K562 (cell line): ENCODE data around the gene JMJD1C. TPM values are rescaled to one million over a fixed set of nuclear protein-coding genes. Genes with fewer than 3 reads are reported as not detected.

ENCODE experiments used
- DIDO1 ChIP-seq: fragments of 450-650 bp; IDR thresholded peaks from 2 replicates; pipeline ENCODE4 v1.6.1; 2016; ENCODE audit warnings: low read depth, missing biosample characterization, missing genetic modification characterization
- FOXK2 ChIP-seq, 2 experiments: fragments of 450-650 bp; IDR thresholded peaks in 1 of 2; conservative IDR thresholded peaks in 1 of 2; 2 replicates each; pipeline ENCODE4 v1.6.1; 2016; ENCODE audit warnings: low read depth in 2 of 2, mild to moderate bottlenecking in 1 of 2
- PBX2 ChIP-seq, 2 experiments: IDR thresholded peaks in 1 of 2; conservative IDR thresholded peaks in 1 of 2; 2 replicates each; pipeline ENCODE4 v1.6.1; 2016; ENCODE audit warnings: low read depth in 2 of 2, mild to moderate bottlenecking in 1 of 2, missing compliant biosample characterization in 1 of 2, missing genetic modification characterization in 1 of 2, moderate library complexity in 1 of 2
- PHF8 ChIP-seq: fragments of 200-600 bp; sonication (generic); IDR thresholded peaks from 2 replicates; pipeline ENCODE4 v1.6.1; 2012; ENCODE audit warnings: mixed run types, mild to moderate bottlenecking, inconsistent platforms, low read length, moderate library complexity, borderline replicate concordance
- SP2 ChIP-seq: IDR thresholded peaks from 2 replicates; pipeline ENCODE4 v1.6.1; 2011; ENCODE audit warnings: mild to moderate bottlenecking, low read depth, low read length, moderate library complexity; ENCODE audit not compliant: poor library complexity, severe bottlenecking; ENCODE audit errors: extremely low read depth
- TBP ChIP-seq: optimal IDR thresholded peaks from 2 replicates; pipeline ENCODE3; 2011; ENCODE audit warnings: low read depth, low read length, improper control_type of control experiment
- TFAM ChIP-seq: fragments of 250-450 bp; sonication (Bioruptor Pico); conservative IDR thresholded peaks from 2 replicates; pipeline ENCODE4 v1.5.0; 2021; ENCODE audit warnings: mild to moderate bottlenecking, moderate library complexity
- TFAP4 ChIP-seq: sonication (generic); formaldehyde crosslinking; IDR thresholded peaks from 2 replicates; pipeline ENCODE4 v1.8.0; 2022; ENCODE audit warnings: missing genetic modification reagents, mild to moderate bottlenecking, moderate library complexity, borderline replicate concordance
- XRCC4 ChIP-seq: IDR thresholded peaks from one replicate; pipeline ENCODE4 v1.6.1; 2011; ENCODE audit not compliant: insufficient read depth, insufficient read length; ENCODE audit errors: extremely low read depth
- ZFP30 ChIP-seq: fragments of 250-450 bp; sonication (Bioruptor Pico); IDR thresholded peaks from 2 replicates; pipeline ENCODE4 v1.8.0; 2022; ENCODE audit warnings: moderate library complexity, mild to moderate bottlenecking, inconsistent platforms, borderline replicate concordance
- ZNF140 ChIP-seq: fragments of 250-450 bp; sonication (Bioruptor Pico); IDR thresholded peaks from 2 replicates; pipeline ENCODE4 v1.8.0; 2021; ENCODE audit warnings: moderate library complexity, mild to moderate bottlenecking, inconsistent platforms
- ZNF274 ChIP-seq: IDR thresholded peaks from 2 replicates; pipeline ENCODE4 v1.6.1; 2011; ENCODE audit warnings: low read depth, mild to moderate bottlenecking, low read length, moderate library complexity, borderline replicate concordance
- ZNF407 ChIP-seq: fragments of 450-650 bp; IDR thresholded peaks from 2 replicates; pipeline ENCODE4 v1.6.1; 2016; ENCODE audit warnings: low read depth
- ZNF699 ChIP-seq: fragments of 250-450 bp; sonication (Bioruptor Pico); IDR thresholded peaks from 2 replicates; pipeline ENCODE4 v1.8.0; 2021; ENCODE audit warnings: mild to moderate bottlenecking, moderate library complexity; ENCODE audit not compliant: insufficient replicate concordance
- ZNF77 ChIP-seq: fragments of 250-450 bp; sonication (Bioruptor Pico); IDR thresholded peaks from 2 replicates; pipeline ENCODE4 v1.5.0; 2020
- polyA plus RNA-seq, 8 experiments: library from polyadenylated mRNA; depleted of rRNA in 4 of 8; stranded (reverse) in 5 of 8; unstranded in 3 of 8; fragments of >200 nt; fragmentation: Nextera tagmentation in 2 of 8; fragmentation: Illumina TruSeq in 1 of 8; extraction: Ambion mirVana in 2 of 8; extraction: Trizol in 1 of 8; gene quantifications; 2 replicates each; pipeline versions ENCODE4 v1.2.1 to v1.2.3, GENCODE V29; 2011 to 2014; ENCODE audit warnings: inconsistent platforms in 1 of 8, missing spikeins in 1 of 8
- total RNA-seq, 7 experiments: library from RNA; depleted of rRNA in 6 of 7; stranded (reverse); fragments of >200 nt in 6 of 7; fragmentation: Illumina TruSeq in 2 of 7; extraction: Trizol in 2 of 7; gene quantifications; 2 replicates each; pipeline versions ENCODE4 v1.2.1 to v1.2.3, GENCODE V29; 2011 to 2021; ENCODE audit warnings: low replicate concordance in 1 of 7

Gene JMJD1C
- total and polyA plus RNA-seq, 9 of the 15 experiments (the other 6 are each of a cell fraction or from before 2014, with no cell fraction given) = 25.3 to 68.0 (median 47.2) TPM

- TF ChIP-seq ZNF274 = no peak
- no peak for TF ChIP-seq PBX2 (CRISPR knock-in tag; IDR thresholded peaks at IDR 0.05; ENCODE audit: low read depth)
- peak; percentile 97 for TF ChIP-seq PBX2 (tag; conservative IDR thresholded peaks at IDR 0.05; ENCODE audit: low read depth)
- TF ChIP-seq FOXK2 (conservative IDR thresholded peaks at IDR 0.05 in 1 of 2, IDR thresholded peaks at IDR 0.05 in 1 of 2; ENCODE audit: low read depth in 2 of 2) = peak; percentile 86 to 87
- TF ChIP-seq ZNF77 (CRISPR knock-in tag) = no peak
- no peak for TF ChIP-seq DIDO1 (tag)
- TF ChIP-seq TFAM (CRISPR knock-in tag) = no peak
- no peak for TF ChIP-seq XRCC4
- TF ChIP-seq ZFP30 (CRISPR knock-in tag) = no peak
- TF ChIP-seq ZNF140 = no peak
- TF ChIP-seq ZNF407 = no peak
- peak; percentile 96 for TF ChIP-seq TFAP4 (CRISPR knock-in tag)
- TF ChIP-seq TBP = peak; percentile 96
- TF ChIP-seq SP2 = no peak
- peak; percentile 52; the same call in 1 of the 2 replicates for TF ChIP-seq PHF8
- TF ChIP-seq ZNF699 (CRISPR knock-in tag) = no peak
These were observed 196.8 kb downstream of the JMJD1C start (continued) for GRCh38 chr10:63268798-63269503.
